Keratinocyte (primary cell): ENCODE data around the gene TMC1.

Experiments
- CTCF ChIP-seq, 3 experiments: IDR thresholded peaks in 1 of 3; conservative IDR thresholded peaks in 1 of 3; optimal IDR thresholded peaks in 1 of 3; 2 replicates in 2 of 3; 3 replicates in 1 of 3; pipeline versions ENCODE3 to v1.5.1; 2011; ENCODE audit warnings: low read length in 3 of 3, mild to moderate bottlenecking in 3 of 3, moderate library complexity in 2 of 3, control low read depth in 1 of 3, inconsistent platforms in 1 of 3; ENCODE audit not compliant: insufficient read depth in 2 of 3; ENCODE audit errors: extremely low read depth in 1 of 3
- EZH2 ChIP-seq: IDR thresholded peaks from one replicate; pipeline ENCODE4 v1.6.1; 2012; ENCODE audit warnings: inconsistent platforms, mild to moderate bottlenecking, low read length, moderate library complexity

GRCh38 chr9:72704688-72705375, 183.4 kb downstream of the TMC1 start:
- TF ChIP-seq CTCF (optimal IDR thresholded peaks at IDR 0.05 in 1 of 3, IDR thresholded peaks at IDR 0.05 in 1 of 3, conservative IDR thresholded peaks at IDR 0.05 in 1 of 3; ENCODE audit: extremely low read depth in 1 of 3, insufficient read depth in 2 of 3, low read length in 3 of 3): no peak
- no peak for TF ChIP-seq EZH2
